Parathyroid adenoma (tissue), 2 donors: ENCODE data around the gene HSPB1.
A peak's percentile ranks its signal among the peaks of the same experiment; 100 is the strongest.

Experiments used
- H2AFZ ChIP-seq: fragments of 300-600 bp; sonication (generic); one replicate; pipeline ENCODE4 v1.7.0; 2017; ENCODE audit warnings: antibody characterized with exemption, mild to moderate bottlenecking
- H3K27ac ChIP-seq: fragments of 300-600 bp; sonication (generic); one replicate; pipeline ENCODE4 v1.7.0; 2017
- H3K27me3 ChIP-seq: fragments of 300-600 bp; sonication (generic); one replicate; pipeline ENCODE4 v1.7.0; 2017; ENCODE audit warnings: low read length; ENCODE audit not compliant: control insufficient read depth, insufficient read depth
- H3K36me3 ChIP-seq: fragments of 300-600 bp; sonication (generic); one replicate; pipeline ENCODE4 v1.7.0; 2017; ENCODE audit warnings: low read length; ENCODE audit not compliant: control insufficient read depth, insufficient read depth
- H3K4me1 ChIP-seq: fragments of 300-600 bp; sonication (generic); one replicate; pipeline ENCODE4 v1.7.0; 2017; ENCODE audit warnings: control low read depth
- H3K4me2 ChIP-seq: fragments of 300-600 bp; sonication (generic); one replicate; pipeline ENCODE4 v1.7.0; 2017; ENCODE audit warnings: low read length
- H3K4me3 ChIP-seq: fragments of 300-600 bp; sonication (generic); one replicate; pipeline ENCODE4 v1.7.0; 2017; ENCODE audit warnings: low read depth, low read length
- H3K79me2 ChIP-seq: fragments of 300-600 bp; sonication (generic); one replicate; pipeline ENCODE4 v1.7.0; 2017; ENCODE audit warnings: control low read depth
- H3K9ac ChIP-seq: fragments of 300-600 bp; sonication (generic); one replicate; pipeline ENCODE4 v1.7.0; 2017; ENCODE audit warnings: mild to moderate bottlenecking
- H3K9me3 ChIP-seq: fragments of 300-600 bp; sonication (generic); one replicate; pipeline ENCODE4 v1.7.0; 2017; ENCODE audit warnings: low read length; ENCODE audit not compliant: control insufficient read depth
- CTCF ChIP-seq: fragments of 300-600 bp; sonication (generic); IDR thresholded peaks from one replicate; pipeline ENCODE4 v1.7.0; 2017; ENCODE audit warnings: antibody characterized with exemption, mild to moderate bottlenecking
- donor health status: primary hyperparathyroidism.

HSPB1 gene

GRCh38 chr7:76293407-76293901 lies 9.0 kb upstream of the HSPB1 start:
- H2AFZ ChIP-seq, result peak overlapping the region; percentile 79
- no peaks in the 10 kb centered on the region for H3K27me3 ChIP-seq
- peaks cover 16% of the 10 kb centered on the region for H3K4me1 ChIP-seq
- no peaks in the 10 kb centered on the region for H3K36me3 ChIP-seq
- no peaks in the 10 kb centered on the region for H3K9me3 ChIP-seq
- no peak for TF ChIP-seq CTCF
- H3K79me2 ChIP-seq, result no peaks in the 10 kb centered on the region
- peak overlapping the region; percentile 81 for H3K27ac ChIP-seq
- H3K4me3 ChIP-seq, result peak overlapping the region; percentile 20
- H3K4me2 ChIP-seq, result no peak overlapping the region
- no peak overlapping the region for H3K9ac ChIP-seq

- Histone ChIP-seq H3K4me2 (peak overlapping the region; percentile 78), H3K4me1 (peaks cover 16% of the 10 kb centered on the region), H3K36me3 (no peaks in the 10 kb centered on the region), H3K9me3 (no peaks in the 10 kb centered on the region), H3K27me3 (no peaks in the 10 kb centered on the region), H3K27ac (peak overlapping the region; percentile 81), H3K79me2 (no peaks in the 10 kb centered on the region), H3K4me3 (peak overlapping the region; percentile 42), H2AFZ (peak overlapping the region; percentile 70), H3K9ac (no peak overlapping the region)
- TF ChIP-seq CTCF, result no peak
Observed at GRCh38 chr7:76294344-76295024, 8.0 kb upstream of the HSPB1 start.

GRCh38 chr7:76296743-76297740 lies 5.4 kb upstream of the HSPB1 start:
- Histone ChIP-seq H3K4me1 (peaks cover 15% of the 10 kb centered on the region), H3K79me2 (no peaks in the 10 kb centered on the region), H2AFZ (peak overlapping the region; percentile 56), H3K27ac (peak overlapping the region; percentile 25), H3K27me3 (no peaks in the 10 kb centered on the region), H3K4me2 (no peak overlapping the region), H3K4me3 (no peak overlapping the region), H3K9ac (no peak overlapping the region), H3K36me3 (no peaks in the 10 kb centered on the region), H3K9me3 (no peaks in the 10 kb centered on the region)
- TF ChIP-seq CTCF, result no peak

GRCh38 chr7:76300166-76300731 lies 2.2 kb upstream of the HSPB1 start:
- H3K4me3 ChIP-seq, result no peak overlapping the region
- no peak overlapping the region for H3K9ac ChIP-seq
- no peak for TF ChIP-seq CTCF
- H3K27me3 ChIP-seq, result no peaks in the 10 kb centered on the region
- H3K36me3 ChIP-seq, result no peaks in the 10 kb centered on the region
- H3K4me2 ChIP-seq, result no peak overlapping the region
- no peak overlapping the region for H3K27ac ChIP-seq
- no peaks in the 10 kb centered on the region for H3K79me2 ChIP-seq
- no peaks in the 10 kb centered on the region for H3K9me3 ChIP-seq
- H2AFZ ChIP-seq, result no peak overlapping the region
- peaks cover 11% of the 10 kb centered on the region for H3K4me1 ChIP-seq
